OCI-M1 (cell line): ENCODE measurements around the gene IFRD1.
"Not testable (repeated sequence)": the region's sequence is repeated elsewhere in the genome, so short reads cannot be mapped to it uniquely, and the experiment has no call there.

ENCODE experiments used
- DNase-seq: peaks from one replicate; lab custom pipeline; 2025; lab: John Stamatoyannopoulos, UW

Gene IFRD1

GRCh38 chr7:112442210-112442609 lies 8.1 kb upstream of the IFRD1 start:
- DNase-seq = no peak

GRCh38 chr7:112444505-112444904 lies 5.8 kb upstream of the IFRD1 start:
- no peak for DNase-seq

GRCh38 chr7:112446431-112446830 lies 3.8 kb upstream of the IFRD1 start:
- no peak for DNase-seq

GRCh38 chr7:112447406-112447805 lies 2.9 kb upstream of the IFRD1 start:
- DNase-seq = no peak

- DNase-seq = no peak
These were observed 1.9 kb upstream of the IFRD1 start for GRCh38 chr7:112448381-112448780.

GRCh38 chr7:112448891-112449290 lies 1.4 kb upstream of the IFRD1 start:
- no peak for DNase-seq

- DNase-seq = peak; percentile 21
These were observed 907 bp upstream of the IFRD1 start for GRCh38 chr7:112449353-112449752.

GRCh38 chr7:112450807-112451761 lies 824 bp downstream of the IFRD1 start:
- DNase-seq = peak; percentile 94

GRCh38 chr7:112452102-112452888 lies 2.0 kb downstream of the IFRD1 start:
- peak; percentile 59 for DNase-seq

- DNase-seq = no peak
These were observed 3.4 kb downstream of the IFRD1 start for GRCh38 chr7:112453505-112454171.

- DNase-seq = not testable (repeated sequence)
These were observed 3.9 kb downstream of the IFRD1 start for GRCh38 chr7:112454191-112454590.

GRCh38 chr7:112459645-112460044 lies 9.4 kb downstream of the IFRD1 start:
- DNase-seq = no peak

GRCh38 chr7:112462236-112462635 lies 12.0 kb downstream of the IFRD1 start:
- DNase-seq = peak; percentile 49

- DNase-seq = no peak
These were observed 17.6 kb downstream of the IFRD1 start for GRCh38 chr7:112467867-112468266.

- DNase-seq = no peak
These were observed 19.9 kb downstream of the IFRD1 start for GRCh38 chr7:112470194-112470593.

- DNase-seq = no peak
These were observed 26.3 kb downstream of the IFRD1 start for GRCh38 chr7:112476390-112477052.

- DNase-seq = no peak
These were observed 31.0 kb downstream of the IFRD1 start for GRCh38 chr7:112481121-112481736.

GRCh38 chr7:112481833-112482670 lies 31.8 kb downstream of the IFRD1 start:
- peak; percentile 2 for DNase-seq

GRCh38 chr7:112484671-112485167 lies 34.5 kb downstream of the IFRD1 start:
- DNase-seq = no peak

- DNase-seq = no peak
These were observed 35.5 kb downstream of the IFRD1 start for GRCh38 chr7:112485766-112486165.
